RWPE2 (cell line): Measurements from ENCODE around the gene SKAP1.

Experiments
- ATAC-seq: fragments of 200-7000 bp; cut with Tn5 transposase; 3 replicates; pipeline ENCODE4 v1.9.1; 2021; ENCODE audit warnings: low read depth
- DNase-seq: peaks from one replicate; pipeline ENCODE4 v3.0.0-alpha.2; 2020; ENCODE audit warnings: low spot score
- H3K27ac ChIP-seq: fragments of 450-650 bp; 2 replicates; pipeline ENCODE4 v1.5.1; 2017; ENCODE audit warnings: mild to moderate bottlenecking; ENCODE audit not compliant: poor library complexity, severe bottlenecking
- H3K27me3 ChIP-seq: fragments of 250-450 bp; sonication (Bioruptor Pico); 2 replicates; pipeline ENCODE4 v1.5.1; 2021; ENCODE audit warnings: mild to moderate bottlenecking, moderate library complexity; ENCODE audit not compliant: insufficient read depth, poor library complexity, severe bottlenecking
- H3K36me3 ChIP-seq: fragments of 250-450 bp; sonication (Bioruptor Pico); 2 replicates; pipeline ENCODE4 v1.5.1; 2020; ENCODE audit warnings: low read depth, mild to moderate bottlenecking, moderate library complexity
- H3K4me1 ChIP-seq: fragments of 250-450 bp; sonication (Bioruptor Pico); 2 replicates; pipeline ENCODE4 v1.5.1; 2021; ENCODE audit warnings: mild to moderate bottlenecking, moderate library complexity; ENCODE audit not compliant: insufficient read depth, poor library complexity, severe bottlenecking
- H3K4me3 ChIP-seq: fragments of 250-450 bp; sonication (Bioruptor Pico); 2 replicates; pipeline ENCODE4 v1.5.1; 2021; ENCODE audit warnings: mild to moderate bottlenecking, moderate library complexity; ENCODE audit not compliant: severe bottlenecking
- H3K9me3 ChIP-seq: fragments of 250-450 bp; sonication (Bioruptor Pico); 2 replicates; pipeline ENCODE4 v1.5.1; 2021; ENCODE audit warnings: mild to moderate bottlenecking, moderate library complexity; ENCODE audit not compliant: severe bottlenecking
- CTCF ChIP-seq: fragments of 450-650 bp; IDR thresholded peaks from one replicate; pipeline ENCODE4 v1.5.1; 2017; ENCODE audit warnings: mild to moderate bottlenecking, moderate library complexity; ENCODE audit not compliant: poor library complexity, severe bottlenecking

SKAP1 gene

GRCh38 chr17:48228720-48229119, 201.3 kb downstream of the SKAP1 start:
- Histone ChIP-seq H3K36me3 (no peaks in the 10 kb centered on the region), H3K4me1 (peaks cover 9% of the 10 kb centered on the region), H3K27ac (no peak overlapping the region), H3K27me3 (no peaks in the 10 kb centered on the region), H3K9me3 (no peaks in the 10 kb centered on the region), H3K4me3 (no peak overlapping the region)
- no peak for DNase-seq
- no peak for ATAC-seq
- TF ChIP-seq CTCF = no peak

- DNase-seq = no peak
- Histone ChIP-seq H3K27me3 (no peaks in the 10 kb centered on the region), H3K36me3 (no peaks in the 10 kb centered on the region), H3K4me3 (no peak overlapping the region), H3K9me3 (no peaks in the 10 kb centered on the region), H3K4me1 (peaks cover 9% of the 10 kb centered on the region), H3K27ac (no peak overlapping the region)
- no peak for ATAC-seq
- no peak for TF ChIP-seq CTCF
Observed at GRCh38 chr17:48225725-48226567, 204.1 kb downstream of the SKAP1 start.

- Histone ChIP-seq H3K9me3 (no peaks in the 10 kb centered on the region), H3K4me1 (peaks cover 9% of the 10 kb centered on the region), H3K4me3 (no peak overlapping the region), H3K27ac (no peak overlapping the region), H3K27me3 (no peaks in the 10 kb centered on the region), H3K36me3 (no peaks in the 10 kb centered on the region)
- no peak for DNase-seq
- no peak for ATAC-seq
- TF ChIP-seq CTCF = no peak
Observed at GRCh38 chr17:48223945-48224344, 206.1 kb downstream of the SKAP1 start.

GRCh38 chr17:48219617-48220016, 210.4 kb downstream of the SKAP1 start:
- no peaks in the 10 kb centered on the region for H3K9me3 ChIP-seq
- no peaks in the 10 kb centered on the region for H3K27me3 ChIP-seq
- DNase-seq (no peak), ATAC-seq (no peak)
- H3K4me1 ChIP-seq = peaks cover 5% of the 10 kb centered on the region
- no peak overlapping the region for H3K4me3 ChIP-seq
- no peaks in the 10 kb centered on the region for H3K36me3 ChIP-seq
- no peak for TF ChIP-seq CTCF
- no peak overlapping the region for H3K27ac ChIP-seq

GRCh38 chr17:48215583-48216139, 214.4 kb downstream of the SKAP1 start:
- DNase-seq (no peak), ATAC-seq (peak; percentile 84)
- Histone ChIP-seq H3K4me1 (no peaks in the 10 kb centered on the region), H3K4me3 (no peak overlapping the region), H3K36me3 (no peaks in the 10 kb centered on the region), H3K27me3 (no peaks in the 10 kb centered on the region), H3K27ac (no peak overlapping the region), H3K9me3 (no peaks in the 10 kb centered on the region)
- TF ChIP-seq CTCF = peak; percentile 65
